Measurements from ENCODE around the gene ERCC6L.

DNA sequence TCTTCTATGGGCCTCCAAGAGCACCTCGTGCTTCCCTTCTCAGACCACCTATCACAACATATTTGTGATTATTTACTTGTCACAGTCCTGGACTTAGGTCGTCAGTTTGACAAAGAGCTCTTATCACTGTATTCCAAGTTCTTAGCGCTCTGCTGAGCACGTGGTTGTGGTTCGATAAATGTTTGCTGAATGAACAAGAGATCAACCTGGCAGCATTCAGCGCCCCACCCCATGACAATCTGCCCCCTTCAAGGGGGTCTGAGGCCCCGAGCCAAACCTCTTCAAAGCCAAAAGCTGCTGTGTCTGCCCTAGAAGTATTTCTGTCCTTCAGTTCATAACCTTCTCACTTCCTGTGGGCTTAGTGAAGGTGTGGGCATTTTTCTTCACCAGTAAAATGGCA is 23.2 kb upstream of the ERCC6L start:
- TF ChIP-seq, protein P1, sequence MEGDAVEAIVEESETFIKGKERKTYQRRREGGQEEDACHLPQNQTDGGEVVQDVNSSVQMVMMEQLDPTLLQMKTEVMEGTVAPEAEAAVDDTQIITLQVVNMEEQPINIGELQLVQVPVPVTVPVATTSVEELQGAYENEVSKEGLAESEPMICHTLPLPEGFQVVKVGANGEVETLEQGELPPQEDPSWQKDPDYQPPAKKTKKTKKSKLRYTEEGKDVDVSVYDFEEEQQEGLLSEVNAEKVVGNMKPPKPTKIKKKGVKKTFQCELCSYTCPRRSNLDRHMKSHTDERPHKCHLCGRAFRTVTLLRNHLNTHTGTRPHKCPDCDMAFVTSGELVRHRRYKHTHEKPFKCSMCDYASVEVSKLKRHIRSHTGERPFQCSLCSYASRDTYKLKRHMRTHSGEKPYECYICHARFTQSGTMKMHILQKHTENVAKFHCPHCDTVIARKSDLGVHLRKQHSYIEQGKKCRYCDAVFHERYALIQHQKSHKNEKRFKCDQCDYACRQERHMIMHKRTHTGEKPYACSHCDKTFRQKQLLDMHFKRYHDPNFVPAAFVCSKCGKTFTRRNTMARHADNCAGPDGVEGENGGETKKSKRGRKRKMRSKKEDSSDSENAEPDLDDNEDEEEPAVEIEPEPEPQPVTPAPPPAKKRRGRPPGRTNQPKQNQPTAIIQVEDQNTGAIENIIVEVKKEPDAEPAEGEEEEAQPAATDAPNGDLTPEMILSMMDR (IDR thresholded peaks at IDR 0.05): no peak
- no peak for TF ChIP-seq POLR2A (IDR thresholded peaks at IDR 0.05)
